Transverse colon (tissue), 4 donors: Measurements from ENCODE around the gene DDX1.

ENCODE experiments used
- EP300 ChIP-seq: sonication (generic); formaldehyde crosslinking; IDR thresholded peaks from one replicate; pipeline ENCODE4 v1.6.1; 2017; ENCODE audit warnings: antibody characterized with exemption, low read depth
- POLR2A ChIP-seq: fragments of 450-650 bp; IDR thresholded peaks from one replicate; pipeline ENCODE4 v1.6.1; 2016; ENCODE audit warnings: antibody characterized with exemption, mild to moderate bottlenecking, moderate library complexity
- POLR2AphosphoS5 ChIP-seq, 3 donors: sonication (generic); formaldehyde crosslinking; IDR thresholded peaks; one replicate each; pipeline ENCODE4 v1.6.1; 2016; ENCODE audit warnings: antibody characterized with exemption in 3 of 3
- TF ChIP-seq, protein P1 (sequence below), 5 experiments: fragments of 200-600 bp in 3 of 5; fragments of 450-650 bp in 2 of 5; sonication (generic) in 3 of 5; IDR thresholded peaks; 1 replicate in 2 of 5; 2 replicates in 3 of 5; pipeline ENCODE4 v1.5.1; 2016 to 2017; ENCODE audit warnings: antibody characterized with exemption in 5 of 5, inconsistent platforms in 3 of 5, mild to moderate bottlenecking in 2 of 5, moderate library complexity in 1 of 5

DNA sequence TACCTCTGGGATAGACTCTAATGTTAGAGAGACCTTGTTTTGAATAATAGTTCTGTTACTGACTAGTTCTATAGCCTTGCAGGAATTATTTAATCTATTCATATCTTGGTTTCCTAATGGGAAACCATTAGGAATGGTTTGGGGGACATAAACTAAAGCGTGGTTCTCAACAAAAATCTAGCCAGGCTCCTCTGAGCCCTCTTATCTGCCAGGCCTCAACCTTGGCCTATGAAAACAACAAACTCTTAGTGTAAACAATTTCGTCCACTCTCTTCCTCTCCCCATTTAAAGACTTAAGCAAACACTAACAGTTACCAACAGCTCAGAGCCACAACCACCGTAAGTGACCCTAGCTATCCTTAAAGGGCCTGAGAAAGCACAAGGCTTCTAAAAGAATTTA lies 19.9 kb upstream of the DDX1 start:
- TF ChIP-seq, protein P1, sequence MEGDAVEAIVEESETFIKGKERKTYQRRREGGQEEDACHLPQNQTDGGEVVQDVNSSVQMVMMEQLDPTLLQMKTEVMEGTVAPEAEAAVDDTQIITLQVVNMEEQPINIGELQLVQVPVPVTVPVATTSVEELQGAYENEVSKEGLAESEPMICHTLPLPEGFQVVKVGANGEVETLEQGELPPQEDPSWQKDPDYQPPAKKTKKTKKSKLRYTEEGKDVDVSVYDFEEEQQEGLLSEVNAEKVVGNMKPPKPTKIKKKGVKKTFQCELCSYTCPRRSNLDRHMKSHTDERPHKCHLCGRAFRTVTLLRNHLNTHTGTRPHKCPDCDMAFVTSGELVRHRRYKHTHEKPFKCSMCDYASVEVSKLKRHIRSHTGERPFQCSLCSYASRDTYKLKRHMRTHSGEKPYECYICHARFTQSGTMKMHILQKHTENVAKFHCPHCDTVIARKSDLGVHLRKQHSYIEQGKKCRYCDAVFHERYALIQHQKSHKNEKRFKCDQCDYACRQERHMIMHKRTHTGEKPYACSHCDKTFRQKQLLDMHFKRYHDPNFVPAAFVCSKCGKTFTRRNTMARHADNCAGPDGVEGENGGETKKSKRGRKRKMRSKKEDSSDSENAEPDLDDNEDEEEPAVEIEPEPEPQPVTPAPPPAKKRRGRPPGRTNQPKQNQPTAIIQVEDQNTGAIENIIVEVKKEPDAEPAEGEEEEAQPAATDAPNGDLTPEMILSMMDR (IDR thresholded peaks at IDR 0.05), result no peak
- TF ChIP-seq POLR2A (no peak), EP300 (no peak), POLR2AphosphoS5 (IDR thresholded peaks at IDR 0.05) (no peak)
